Uterus (tissue), 2 donors: ENCODE results near the gene TBRG4.

Source experiments
- CTCF ChIP-seq, 4 experiments: fragments of 200-600 bp in 2 of 4; fragments of 450-650 bp in 2 of 4; sonication (generic) in 2 of 4; IDR thresholded peaks; one replicate each; pipeline ENCODE4 v1.5.1; 2016 to 2019; ENCODE audit warnings: antibody characterized with exemption in 4 of 4, mild to moderate bottlenecking in 2 of 4, moderate library complexity in 1 of 4
- POLR2A ChIP-seq, 2 donors: fragments of 450-650 bp; IDR thresholded peaks; one replicate each; pipeline ENCODE4 v1.6.1; 2016; ENCODE audit warnings: antibody characterized with exemption in 2 of 2, mild to moderate bottlenecking in 1 of 2, moderate library complexity in 1 of 2

DNA sequence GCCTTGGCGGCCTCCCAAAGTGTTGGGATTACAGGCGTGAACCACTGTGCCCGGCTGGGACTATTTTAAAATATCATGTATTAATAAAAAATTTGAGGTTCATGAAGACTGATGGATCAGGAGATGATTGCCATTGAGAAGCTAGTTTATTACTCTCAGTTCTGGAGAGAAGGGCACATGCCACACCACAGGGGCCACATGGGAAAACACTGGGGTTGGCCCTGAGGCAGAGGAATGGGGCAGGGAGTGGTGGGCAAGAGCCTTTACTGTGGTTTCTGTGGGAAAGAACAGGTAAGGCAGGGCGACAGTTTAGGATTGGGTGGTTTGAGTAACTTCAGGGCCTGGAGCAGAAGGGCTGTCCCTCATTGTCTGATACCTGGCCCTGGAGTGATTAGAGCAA lies 6.8 kb upstream of the TBRG4 start:
- no peak for TF ChIP-seq CTCF (IDR thresholded peaks at IDR 0.05)
- TF ChIP-seq POLR2A (IDR thresholded peaks at IDR 0.05) = no peak
